B cell (primary cell): ENCODE results near the gene SREBF1. TPM values are rescaled to one million over a fixed set of nuclear protein-coding genes. Genes with fewer than 3 reads are reported as not detected.
A peak's percentile ranks its signal among the peaks of the same experiment; 100 is the strongest.

Source experiments
- ATAC-seq: fragments of 200-7000 bp; cut with Tn5 transposase; one replicate; pipeline ENCODE4 v1.10.0; 2021; ENCODE audit warnings: low read depth, mild to moderate bottlenecking, moderate number of reproducible peaks, moderate library complexity
- CTCF ChIA-PET: fragments of 350-600 bp; sonication (Branson Sonifier 250); formaldehyde crosslinking; loops from one replicate; lab custom pipeline; 2021; ENCODE audit warnings: antibody characterized with exemption, inconsistent platforms; lab: Charles Lee
- POLR2A ChIA-PET: fragments of 350-600 bp; sonication (Branson Sonifier 250); formaldehyde crosslinking; loops from one replicate; lab custom pipeline; 2021; ENCODE audit warnings: antibody characterized with exemption; lab: Charles Lee
- DNase-seq: peaks from one replicate; pipeline ENCODE4 v3.0.0; 2013
- H2AFZ ChIP-seq: 2 replicates; pipeline ENCODE4 v1.6.1; 2012; ENCODE audit warnings: mild to moderate bottlenecking, low read depth, low read length; ENCODE audit not compliant: insufficient read depth, poor library complexity, severe bottlenecking
- H3K27ac ChIP-seq, 2 donors: 1 replicate in 1 of 2; 2 replicates in 1 of 2; pipeline ENCODE4 v1.5.1; 2012 to 2013; ENCODE audit warnings: low read length in 2 of 2, mild to moderate bottlenecking in 2 of 2, moderate library complexity in 1 of 2
- H3K27me3 ChIP-seq, 4 experiments: fragments of 200-600 bp in 1 of 4; sonication (generic) in 1 of 4; replicated peaks in 1 of 4; 1 replicate in 2 of 4; 2 replicates in 2 of 4; pipeline versions ENCODE4 v1.6.1 to v1.7.0; 2013 to 2016; ENCODE audit warnings: low read length in 3 of 4, mild to moderate bottlenecking in 2 of 4, mixed read lengths in 1 of 4, moderate library complexity in 1 of 4; ENCODE audit not compliant: insufficient read depth in 4 of 4, control insufficient read depth in 3 of 4; ENCODE audit errors: control extremely low read depth in 1 of 4
- H3K36me3 ChIP-seq, 2 experiments: replicated peaks in 1 of 2; 1 replicate in 1 of 2; 2 replicates in 1 of 2; pipeline versions ENCODE4 v1.6.1 to v1.7.1; 2013; ENCODE audit warnings: low read length in 1 of 2; ENCODE audit not compliant: insufficient read depth in 2 of 2, control insufficient read depth in 1 of 2; ENCODE audit errors: control extremely low read depth in 1 of 2, extremely low read depth in 1 of 2
- H3K4me1 ChIP-seq, 2 donors: fragments of 200-600 bp in 1 of 2; sonication (generic) in 1 of 2; 1 replicate in 1 of 2; 2 replicates in 1 of 2; pipeline versions ENCODE4 v1.5.1 to v1.6.1; 2013 to 2017; ENCODE audit warnings: low read length in 2 of 2; ENCODE audit not compliant: control insufficient read depth in 2 of 2, insufficient read depth in 2 of 2
- H3K4me2 ChIP-seq: replicated peaks from 2 replicates; pipeline ENCODE3; 2012; ENCODE audit warnings: mild to moderate bottlenecking, low read depth, low read length; ENCODE audit not compliant: poor library complexity, severe bottlenecking
- H3K4me3 ChIP-seq, 5 experiments: fragments of 200-600 bp in 1 of 5; sonication (generic) in 1 of 5; 1 replicate in 3 of 5; 2 replicates in 2 of 5; pipeline versions ENCODE4 v1.5.1 to v1.7.0; 2011 to 2016; ENCODE audit warnings: low read length in 4 of 5, mild to moderate bottlenecking in 4 of 5, low read depth in 2 of 5, control low read depth in 1 of 5, moderate library complexity in 1 of 5; ENCODE audit not compliant: insufficient read depth in 1 of 5; ENCODE audit errors: control extremely low read depth in 1 of 5, extremely low read depth in 1 of 5
- H3K79me2 ChIP-seq: fragments of 200-600 bp; sonication (generic); one replicate; pipeline ENCODE4 v1.6.0; 2016; ENCODE audit warnings: low read length; ENCODE audit not compliant: control insufficient read depth, insufficient read depth
- H3K9ac ChIP-seq: fragments of 200-600 bp; sonication (generic); 2 replicates; pipeline ENCODE4 v1.6.1; 2017; ENCODE audit warnings: mild to moderate bottlenecking, low read length, moderate library complexity
- H3K9me3 ChIP-seq, 3 donors: one replicate each; pipeline versions ENCODE4 v1.6.1 to v1.7.1; 2013; ENCODE audit warnings: low read length in 2 of 3; ENCODE audit not compliant: control insufficient read depth in 2 of 3, insufficient read depth in 1 of 3; ENCODE audit errors: control extremely low read depth in 1 of 3
- H4K20me1 ChIP-seq: 2 replicates; pipeline ENCODE4 v1.6.0; 2012; ENCODE audit warnings: mild to moderate bottlenecking, low read length; ENCODE audit not compliant: insufficient read depth, control insufficient read depth, poor library complexity, severe bottlenecking
- H3K27ac Mint-ChIP-seq: one replicate; pipeline ENCODE4 v1.8.0; 2021; ENCODE audit warnings: mixed read lengths
- H3K27me3 Mint-ChIP-seq: one replicate; pipeline ENCODE4 v1.8.0; 2021; ENCODE audit warnings: mixed read lengths
- H3K4me1 Mint-ChIP-seq: one replicate; pipeline ENCODE4 v1.8.0; 2021; ENCODE audit warnings: mixed read lengths
- H3K4me3 Mint-ChIP-seq: one replicate; pipeline ENCODE4 v1.8.0; 2021; ENCODE audit warnings: mixed read lengths
- H3K9me3 Mint-ChIP-seq: one replicate; pipeline ENCODE4 v1.8.0; 2022; ENCODE audit warnings: mixed read lengths; ENCODE audit not compliant: insufficient read depth
- EZH2 ChIP-seq: IDR thresholded peaks from 2 replicates; pipeline ENCODE4 v1.6.1; 2012; ENCODE audit warnings: borderline replicate concordance, low read depth, mild to moderate bottlenecking, moderate library complexity, low read length; ENCODE audit not compliant: insufficient read depth, poor library complexity, severe bottlenecking
- WGBS: methylation state at CpG from one replicate; pipeline ENCODE4 v1.1.5; 2013; ENCODE audit warnings: missing lambda C conversion rate; ENCODE audit not compliant: insufficient coverage; 5-methylcytosine and 5-hydroxymethylcytosine counted together
- intact Hi-C: fragments of 100-400 bp; cut with micrococcal nuclease; formaldehyde crosslinking; loops from one replicate; pipeline ENCODE4 v1.10.0; 2022
- polyA plus RNA-seq: library from polyadenylated mRNA; depleted of rRNA; stranded (reverse); fragments of >200 nt; gene quantifications from 2 replicates; pipeline ENCODE4 v1.2.3, GENCODE V29; 2012
- total RNA-seq, 2 donors: library from RNA; stranded (reverse); fragments of 120-200 nt in 1 of 2; gene quantifications; 1 replicate in 1 of 2; 2 replicates in 1 of 2; pipeline versions ENCODE4 v1.2.3 to v1.2.4, GENCODE V29; 2013 to 2022
- TF ChIP-seq, protein P1 (sequence below): fragments of 200-600 bp; IDR thresholded peaks from one replicate; pipeline ENCODE4 v1.8.0; 2022; ENCODE audit warnings: antibody characterized with exemption, mild to moderate bottlenecking

The SREBF1 gene
- total and polyA plus RNA-seq, 2 donors (not counting 1 experiment from before 2014, with no cell fraction given): 21.6 to 34.9 TPM

- H3K9me3 Mint-ChIP-seq: no peaks in the 10 kb centered on the region
- Histone ChIP-seq H3K4me1 (peaks cover 24 to 31% of the 10 kb centered on the region in 2 donors), H3K79me2 (no peaks in the 10 kb centered on the region), H2AFZ (no peak overlapping the region), H3K4me2 (no peak overlapping the region), H3K4me3 (no peak overlapping the region), H3K27ac (no peak overlapping the region), H4K20me1 (no peaks in the 10 kb centered on the region), H3K9ac (no peak overlapping the region), H3K9me3 (no peaks in the 10 kb centered on the region), H3K36me3 (no peaks in the 10 kb centered on the region), H3K27me3 (no peaks in the 10 kb centered on the region)
- H3K27ac Mint-ChIP-seq: no peak overlapping the region
- ChIA-PET POLR2A (no interaction called here), CTCF (interaction anchor here (0.5 to 2.2 kb wide), 3 partner anchors 38 to 381 kb away, joined by 3 to 12 read pairs (median 6); no protein-coding TSS in a partner anchor)
- intact Hi-C loops: no loop called here
- H3K4me3 Mint-ChIP-seq: no peak overlapping the region
- H3K4me1 Mint-ChIP-seq: peaks cover 33% of the 10 kb centered on the region
- WGBS: 94% methylated on average over 3 of the region's 3 CpGs
- TF ChIP-seq EZH2: no peak
- TF ChIP-seq, protein P1, sequence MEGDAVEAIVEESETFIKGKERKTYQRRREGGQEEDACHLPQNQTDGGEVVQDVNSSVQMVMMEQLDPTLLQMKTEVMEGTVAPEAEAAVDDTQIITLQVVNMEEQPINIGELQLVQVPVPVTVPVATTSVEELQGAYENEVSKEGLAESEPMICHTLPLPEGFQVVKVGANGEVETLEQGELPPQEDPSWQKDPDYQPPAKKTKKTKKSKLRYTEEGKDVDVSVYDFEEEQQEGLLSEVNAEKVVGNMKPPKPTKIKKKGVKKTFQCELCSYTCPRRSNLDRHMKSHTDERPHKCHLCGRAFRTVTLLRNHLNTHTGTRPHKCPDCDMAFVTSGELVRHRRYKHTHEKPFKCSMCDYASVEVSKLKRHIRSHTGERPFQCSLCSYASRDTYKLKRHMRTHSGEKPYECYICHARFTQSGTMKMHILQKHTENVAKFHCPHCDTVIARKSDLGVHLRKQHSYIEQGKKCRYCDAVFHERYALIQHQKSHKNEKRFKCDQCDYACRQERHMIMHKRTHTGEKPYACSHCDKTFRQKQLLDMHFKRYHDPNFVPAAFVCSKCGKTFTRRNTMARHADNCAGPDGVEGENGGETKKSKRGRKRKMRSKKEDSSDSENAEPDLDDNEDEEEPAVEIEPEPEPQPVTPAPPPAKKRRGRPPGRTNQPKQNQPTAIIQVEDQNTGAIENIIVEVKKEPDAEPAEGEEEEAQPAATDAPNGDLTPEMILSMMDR: no peak
- ATAC-seq (no peak), DNase-seq (no peak)
- no peaks in the 10 kb centered on the region for H3K27me3 Mint-ChIP-seq
Measured at GRCh38 chr17:17852930-17853329, 16.1 kb upstream of the SREBF1 start.

GRCh38 chr17:17851103-17852002, 14.6 kb upstream of the SREBF1 start:
- Histone ChIP-seq H3K27ac (no peak overlapping the region), H3K27me3 (no peaks in the 10 kb centered on the region), H3K9me3 (no peaks in the 10 kb centered on the region), H4K20me1 (no peaks in the 10 kb centered on the region), H3K9ac (no peak overlapping the region), H3K79me2 (no peaks in the 10 kb centered on the region), H3K4me3 (no peak overlapping the region), H3K4me1 (peaks cover 24 to 31% of the 10 kb centered on the region in 2 donors), H3K36me3 (no peaks in the 10 kb centered on the region), H3K4me2 (no peak overlapping the region), H2AFZ (no peak overlapping the region)
- DNase-seq (no peak), ATAC-seq (no peak)
- intact Hi-C loops: no loop called here
- POLR2A ChIA-PET: no interaction called here
- H3K27me3 Mint-ChIP-seq: no peaks in the 10 kb centered on the region
- no peak overlapping the region for H3K4me3 Mint-ChIP-seq
- H3K9me3 Mint-ChIP-seq: no peaks in the 10 kb centered on the region
- H3K4me1 Mint-ChIP-seq: peaks cover 33% of the 10 kb centered on the region
- no peak for TF ChIP-seq EZH2
- TF ChIP-seq, protein P1: no peak
- WGBS: 68% methylated on average over 17 of the region's 21 CpGs
- peak overlapping the region; percentile 21 for H3K27ac Mint-ChIP-seq
- CTCF ChIA-PET: interaction anchor here (1.2 to 2.7 kb wide), 3 partner anchors 10 to 39 kb away, joined by 3 to 19 read pairs (median 6); no protein-coding TSS in a partner anchor
